PC-9 (cell line): ENCODE measurements around the gene IFI44L.

ENCODE experiments used
- CTCF ChIP-seq: fragments of 200-600 bp; sonication (generic); conservative IDR thresholded peaks from 2 replicates; pipeline ENCODE4 v1.6.1; 2017; ENCODE audit warnings: mixed run types, antibody characterized with exemption, mild to moderate bottlenecking, moderate library complexity
- EZH2 ChIP-seq: fragments of 200-600 bp; sonication (generic); IDR thresholded peaks from 2 replicates; pipeline ENCODE4 v1.8.0; 2017; ENCODE audit warnings: antibody characterized with exemption, low read depth

GRCh38 chr1:78620666-78621065, 418 bp downstream of the IFI44L start:
- TF ChIP-seq EZH2 (no peak), CTCF (no peak)
